Stimulated activated CD8-positive, alpha-beta memory T cell treated with anti-CD3 and anti-CD28 coated beads, Interleukin-4, amount 100 ng/mL, for 48 hours (primary cell): ENCODE data around the gene FOS.

Source experiments
- DNase-seq: peaks from one replicate; pipeline ENCODE4 v3.0.0-alpha.2; 2020

The FOS gene

DNA sequence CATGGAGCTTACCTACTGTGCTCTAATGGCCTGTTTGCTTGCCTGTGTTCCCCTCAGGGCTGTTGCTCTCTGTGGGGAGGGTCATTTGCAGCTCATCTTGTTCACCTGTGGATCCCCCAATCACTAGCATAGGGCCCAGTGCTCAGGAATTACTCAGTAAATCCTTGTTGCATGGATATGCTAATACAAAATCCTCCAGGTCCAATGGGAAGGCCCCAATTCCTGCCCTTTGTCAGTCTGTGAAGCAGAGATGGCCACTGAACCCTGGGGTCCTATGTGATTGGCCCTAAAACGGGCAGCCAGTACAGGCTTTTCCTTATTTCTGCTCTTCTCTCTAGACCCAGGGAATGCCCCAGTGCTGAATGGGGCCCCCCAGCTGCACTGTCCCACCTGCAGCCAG is 44.1 kb downstream of the FOS start:
- no peak for DNase-seq

- DNase-seq, result no peak
These were observed 44.9 kb downstream of the FOS start for GRCh38 chr14:75323571-75323970.

DNA sequence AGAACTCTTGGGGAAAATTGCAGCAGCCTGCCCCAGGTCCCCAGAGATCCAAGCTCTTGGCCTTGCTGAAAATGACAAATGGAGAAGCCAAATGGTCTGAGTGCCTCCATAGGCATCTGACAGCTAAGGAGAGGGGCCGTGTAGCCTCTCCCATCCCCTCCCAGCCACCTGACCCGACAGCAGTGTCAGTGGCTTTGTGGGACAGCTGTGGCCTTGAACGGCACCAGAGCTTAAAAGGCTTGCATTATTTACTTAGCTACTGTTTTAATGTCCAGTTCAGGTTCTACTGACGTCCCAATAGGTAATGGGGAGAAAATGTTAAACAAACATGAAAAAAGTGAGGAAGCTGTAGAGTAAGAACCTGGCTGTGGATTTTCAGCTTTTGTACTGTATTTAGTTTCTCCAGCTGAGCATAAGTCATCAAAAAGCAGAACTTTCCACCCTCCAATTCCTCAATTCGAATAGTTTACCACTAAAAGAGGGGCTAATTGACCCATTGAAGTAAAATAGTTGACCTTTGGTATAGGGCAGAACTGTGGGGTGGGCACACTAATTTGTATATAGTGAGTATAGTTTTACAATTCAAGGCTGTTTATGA is 50.0 kb downstream of the FOS start:
- no peak for DNase-seq

- DNase-seq, result no peak
These were observed 50.7 kb downstream of the FOS start for GRCh38 chr14:75329369-75329768.

DNA sequence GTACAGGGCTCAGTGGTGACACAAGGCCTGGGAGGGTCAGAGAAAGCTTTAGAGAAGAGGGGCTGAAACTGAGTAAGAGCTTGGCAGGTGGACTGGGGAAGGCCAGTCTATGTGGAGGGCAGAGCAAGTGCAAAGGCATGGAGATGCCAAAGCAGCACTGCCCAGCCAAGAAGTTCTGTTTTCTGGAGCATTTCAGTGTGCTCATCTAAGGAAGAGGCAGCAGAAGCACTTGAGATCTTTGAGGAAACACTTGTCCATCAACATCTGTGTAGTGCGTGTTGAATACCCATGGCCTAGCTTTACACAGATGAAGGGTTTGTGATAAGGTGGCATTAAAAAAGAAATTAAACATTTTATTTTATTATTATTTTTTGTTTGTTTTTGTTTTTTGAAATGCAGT is 52.8 kb downstream of the FOS start:
- DNase-seq, result no peak
